AG04449 (cell line): ENCODE measurements around the gene SSPN.

Source experiments
- CTCF ChIA-PET: fragments of 350-600 bp; formaldehyde crosslinking; extraction: SDS; loops from one replicate; lab custom pipeline; 2021; ENCODE audit warnings: antibody characterized with exemption; lab: Yijun Ruan, JAX
- POLR2A ChIA-PET: fragments of 400-600, 350-600 bp; formaldehyde crosslinking; extraction: SDS; loops from one replicate; lab custom pipeline; 2020; ENCODE audit warnings: antibody characterized with exemption, inconsistent platforms; lab: Yijun Ruan, JAX
- DNase-seq: peaks from one replicate; pipeline ENCODE4 v3.0.0-alpha.2; 2010; ENCODE audit warnings: low read depth, low spot score
- H3K4me3 ChIP-seq: 2 replicates; pipeline ENCODE4 v1.5.1; 2011; ENCODE audit warnings: low read depth, mild to moderate bottlenecking, control low read depth, low read length
- CTCF ChIP-seq: IDR thresholded peaks from one replicate; pipeline ENCODE4 v1.5.1; 2011; ENCODE audit warnings: mild to moderate bottlenecking, moderate library complexity, low read length, control low read depth, inconsistent platforms; ENCODE audit not compliant: insufficient read depth; ENCODE audit errors: missing control alignments

Gene SSPN

DNA sequence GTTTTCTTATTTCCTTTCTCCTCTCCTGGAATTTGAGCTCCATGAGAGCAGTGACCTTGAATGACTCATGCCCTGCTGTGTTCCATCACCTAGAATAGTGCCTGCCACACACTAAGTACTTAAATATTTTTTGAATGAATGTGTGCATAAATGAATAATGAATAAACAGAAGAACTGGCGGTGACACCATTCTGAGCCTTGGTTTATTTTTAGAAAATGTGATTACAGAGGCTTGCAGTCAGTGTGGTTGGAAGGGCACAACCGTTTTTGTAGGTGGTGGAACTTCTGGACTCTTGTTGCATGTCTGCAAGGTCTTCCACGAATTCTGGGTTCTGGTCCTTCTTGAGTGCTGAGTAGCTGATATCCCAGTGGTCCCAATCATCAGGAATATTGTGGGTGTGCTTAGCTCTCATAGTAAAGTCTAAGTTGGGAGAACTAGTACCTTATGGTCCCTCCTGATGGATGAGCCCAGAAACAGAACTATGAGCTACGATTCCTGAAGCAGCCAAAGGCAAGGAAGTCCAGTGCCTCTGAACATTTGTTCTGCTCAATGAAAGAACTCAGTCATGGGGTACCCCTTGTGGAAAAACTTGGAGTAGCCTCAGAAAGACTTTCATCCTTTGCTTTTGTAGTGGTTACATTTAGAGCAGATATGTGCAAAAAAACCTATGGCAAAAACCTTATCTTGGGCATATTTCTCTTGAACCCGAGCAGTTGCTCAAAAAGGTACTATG, 41.8 kb upstream of the SSPN start:
- no peak overlapping the region for H3K4me3 ChIP-seq
- CTCF ChIA-PET: interaction anchor here (0.9 to 2.2 kb wide), 8 partner anchors 21 to 40 kb away, joined by 3 to 11 read pairs (median 4); partner anchors contain the start of gene SSPN
- peak; percentile 88 for DNase-seq
- TF ChIP-seq CTCF: peak; percentile 16
- POLR2A ChIA-PET: interaction anchor here (0.9 to 1.4 kb wide), 3 partner anchors 25 to 42 kb away, joined by 3 to 4 read pairs (median 3); partner anchors contain the start of gene SSPN

DNA sequence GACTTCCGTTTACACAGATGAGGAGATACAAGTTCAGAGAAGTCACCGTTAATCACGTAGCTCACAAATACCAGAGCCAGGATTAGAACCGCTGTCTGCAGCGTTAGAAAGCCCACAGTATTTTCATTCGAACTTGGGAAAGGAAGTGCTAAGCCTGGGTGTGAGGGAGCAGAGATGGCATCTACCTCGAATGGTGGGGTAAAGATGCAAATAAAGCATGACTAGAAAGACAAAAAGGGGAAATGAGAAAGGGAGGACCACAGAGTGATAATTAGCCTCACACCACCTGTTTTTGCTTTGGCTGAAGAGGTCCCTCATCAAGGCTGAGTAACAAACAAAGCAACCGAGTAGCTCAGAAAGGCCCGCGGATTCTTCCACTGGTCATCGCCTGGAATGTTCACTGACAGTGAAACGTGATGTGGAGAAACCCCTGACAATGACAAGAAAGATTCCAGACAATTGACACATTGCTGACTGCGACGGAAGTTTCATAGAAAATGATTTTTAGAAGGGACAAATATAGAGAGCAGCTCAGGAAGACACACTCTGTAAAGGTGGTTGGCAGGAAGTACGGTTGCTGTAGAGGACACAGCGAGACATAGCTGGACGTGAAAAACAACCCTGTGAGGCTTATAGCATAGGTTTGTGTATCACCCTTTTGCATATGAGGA, 39.0 kb upstream of the SSPN start:
- no peak for TF ChIP-seq CTCF
- H3K4me3 ChIP-seq: no peak overlapping the region
- ChIA-PET POLR2A (no interaction called here), CTCF (interaction anchor here (1.4 kb wide), 1 partner anchor 40 kb away, joined by 3 read pairs; no protein-coding TSS in a partner anchor)
- no peak for DNase-seq

GRCh38 chr12:26157001-26157400, 38.4 kb upstream of the SSPN start:
- H3K4me3 ChIP-seq: no peak overlapping the region
- ChIA-PET CTCF (interaction anchor here (1.3 kb wide), 1 partner anchor 9 kb away, joined by 3 read pairs; no protein-coding TSS in a partner anchor), POLR2A (no interaction called here)
- TF ChIP-seq CTCF: no peak
- no peak for DNase-seq

GRCh38 chr12:26158078-26158764, 37.2 kb upstream of the SSPN start:
- H3K4me3 ChIP-seq: no peak overlapping the region
- TF ChIP-seq CTCF: no peak
- CTCF ChIA-PET: interaction anchor here (0.8 to 1.4 kb wide), 3 partner anchors 8 to 24 kb away, joined by 3 read pairs; no protein-coding TSS in a partner anchor
- POLR2A ChIA-PET: no interaction called here
- no peak for DNase-seq

DNA sequence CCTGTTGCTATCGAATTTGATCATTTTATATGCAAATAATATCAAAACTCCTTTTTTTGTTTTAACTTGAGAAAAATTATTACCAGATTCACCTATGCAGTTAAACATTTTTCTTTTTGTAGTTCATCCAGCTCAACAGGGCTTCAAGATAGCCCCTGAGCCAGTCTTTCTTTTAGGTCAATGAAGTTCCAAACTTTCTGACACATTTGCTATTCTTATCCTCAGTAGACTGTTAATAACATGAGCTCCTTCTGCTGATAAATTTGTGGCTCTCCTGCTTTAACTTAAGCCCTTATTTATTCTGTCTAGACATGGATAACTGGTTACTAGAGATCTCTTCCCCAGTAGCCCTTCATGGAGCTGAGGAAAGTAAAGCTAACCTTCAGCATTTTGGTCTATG, 33.2 kb upstream of the SSPN start:
- TF ChIP-seq CTCF: no peak
- no peak for DNase-seq
- ChIA-PET POLR2A (no interaction called here), CTCF (interaction anchor here (1.2 kb wide), 1 partner anchor 13 kb away, joined by 5 read pairs; no protein-coding TSS in a partner anchor)
- no peak overlapping the region for H3K4me3 ChIP-seq
